GM18870 (cell line): ENCODE measurements around the gene LMF1.

Source experiments
- ATAC-seq: cut with Tn5 transposase; IDR thresholded peaks from one replicate; pipeline ENCODE4 v1.9.1; 2021; ENCODE audit warnings: moderate library complexity; ENCODE audit not compliant: unreplicated experiment

Gene LMF1

DNA sequence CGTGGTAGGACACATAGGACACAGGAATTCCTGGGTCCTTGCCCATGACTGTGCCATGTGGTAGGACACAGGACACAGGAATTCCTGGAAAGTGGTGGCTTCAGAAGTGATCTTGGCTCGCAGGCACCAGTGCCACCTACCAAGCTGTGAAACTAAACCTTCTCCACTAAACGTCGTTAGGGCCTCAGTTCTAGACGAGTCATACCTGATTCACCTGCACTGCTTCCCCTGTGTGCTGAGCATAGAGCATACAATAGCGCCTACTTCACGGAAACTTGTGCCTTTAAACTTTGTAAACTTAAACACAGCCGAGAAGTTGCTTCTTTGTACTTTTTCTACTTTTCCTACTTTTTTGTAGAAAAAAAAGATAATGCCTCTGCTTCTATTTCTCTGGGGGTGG is 15.6 kb upstream of the LMF1 start:
- ATAC-seq = no peak

GRCh38 chr16:985646-986400 is 15.0 kb upstream of the LMF1 start:
- ATAC-seq = no peak

DNA sequence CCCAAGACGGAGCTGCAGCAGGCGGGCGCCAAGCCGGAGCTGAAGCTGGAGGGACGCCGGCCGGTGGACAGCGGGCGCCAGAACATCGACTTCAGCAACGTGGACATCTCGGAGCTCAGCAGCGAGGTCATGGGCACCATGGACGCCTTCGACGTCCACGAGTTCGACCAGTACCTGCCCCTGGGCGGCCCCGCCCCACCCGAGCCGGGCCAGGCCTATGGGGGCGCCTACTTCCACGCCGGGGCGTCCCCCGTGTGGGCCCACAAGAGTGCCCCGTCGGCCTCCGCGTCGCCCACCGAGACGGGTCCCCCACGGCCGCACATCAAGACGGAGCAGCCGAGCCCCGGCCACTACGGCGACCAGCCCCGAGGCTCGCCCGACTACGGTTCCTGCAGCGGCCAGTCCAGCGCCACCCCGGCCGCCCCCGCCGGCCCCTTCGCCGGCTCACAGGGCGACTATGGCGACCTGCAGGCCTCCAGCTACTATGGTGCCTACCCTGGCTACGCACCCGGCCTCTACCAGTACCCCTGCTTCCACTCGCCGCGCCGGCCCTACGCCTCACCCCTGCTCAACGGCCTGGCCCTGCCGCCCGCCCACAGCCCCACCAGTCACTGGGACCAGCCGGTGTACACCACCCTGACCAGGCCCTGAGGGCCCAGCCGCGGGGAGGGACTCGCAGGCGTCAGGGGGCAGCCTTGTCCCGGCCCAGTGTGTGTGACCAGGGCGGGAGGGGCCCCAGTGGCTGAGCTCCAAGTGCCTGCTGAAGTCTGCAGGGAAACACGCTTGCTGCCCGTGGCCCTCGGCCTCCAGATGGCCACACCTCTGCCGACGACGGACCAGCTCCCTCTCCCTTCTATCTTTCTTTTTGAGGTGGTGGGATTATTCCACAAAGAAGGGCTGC is 14.2 kb upstream of the LMF1 start:
- ATAC-seq = no peak

DNA sequence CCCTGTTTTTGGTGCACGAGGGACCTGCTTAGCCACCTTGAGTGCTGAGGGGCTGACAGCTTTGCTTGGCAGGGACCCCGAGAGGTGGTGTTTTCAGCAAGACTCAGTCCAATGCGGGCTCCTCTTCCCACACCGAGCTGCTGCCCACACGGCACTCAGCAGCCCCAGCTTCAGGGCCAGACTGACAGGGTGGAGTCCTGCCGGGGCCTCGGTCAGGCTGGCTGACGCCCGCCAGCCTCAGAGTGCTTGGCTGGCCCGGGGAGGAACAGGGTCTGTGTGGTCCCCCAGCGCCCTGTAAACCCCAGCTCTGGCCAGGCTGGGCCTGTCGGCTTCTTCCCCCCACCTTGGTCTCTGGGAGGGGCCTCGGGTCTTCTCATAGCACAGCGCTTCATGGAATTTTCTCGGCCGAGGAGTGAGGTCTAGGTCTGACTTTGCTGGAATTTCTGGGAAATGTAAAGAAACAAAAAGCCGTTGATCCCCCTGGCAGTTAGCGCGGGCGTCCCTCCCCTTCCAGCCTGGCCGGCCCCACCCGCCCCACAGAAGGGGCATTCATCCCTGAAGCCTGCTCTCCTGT is 13.4 kb upstream of the LMF1 start:
- no peak for ATAC-seq

GRCh38 chr16:983044-984030 is 12.6 kb upstream of the LMF1 start:
- ATAC-seq = no peak

- no peak for ATAC-seq
Measured at GRCh38 chr16:982145-983043, 11.6 kb upstream of the LMF1 start.

- ATAC-seq = no peak
Measured at GRCh38 chr16:981695-982144, 10.9 kb upstream of the LMF1 start, which contains the start of gene SOX8. SOX8 (plus strand) TSS chr16:981770; CDS start chr16:981923, 153 bp downstream.

GRCh38 chr16:980595-980854 is 9.7 kb upstream of the LMF1 start:
- no peak for ATAC-seq

DNA sequence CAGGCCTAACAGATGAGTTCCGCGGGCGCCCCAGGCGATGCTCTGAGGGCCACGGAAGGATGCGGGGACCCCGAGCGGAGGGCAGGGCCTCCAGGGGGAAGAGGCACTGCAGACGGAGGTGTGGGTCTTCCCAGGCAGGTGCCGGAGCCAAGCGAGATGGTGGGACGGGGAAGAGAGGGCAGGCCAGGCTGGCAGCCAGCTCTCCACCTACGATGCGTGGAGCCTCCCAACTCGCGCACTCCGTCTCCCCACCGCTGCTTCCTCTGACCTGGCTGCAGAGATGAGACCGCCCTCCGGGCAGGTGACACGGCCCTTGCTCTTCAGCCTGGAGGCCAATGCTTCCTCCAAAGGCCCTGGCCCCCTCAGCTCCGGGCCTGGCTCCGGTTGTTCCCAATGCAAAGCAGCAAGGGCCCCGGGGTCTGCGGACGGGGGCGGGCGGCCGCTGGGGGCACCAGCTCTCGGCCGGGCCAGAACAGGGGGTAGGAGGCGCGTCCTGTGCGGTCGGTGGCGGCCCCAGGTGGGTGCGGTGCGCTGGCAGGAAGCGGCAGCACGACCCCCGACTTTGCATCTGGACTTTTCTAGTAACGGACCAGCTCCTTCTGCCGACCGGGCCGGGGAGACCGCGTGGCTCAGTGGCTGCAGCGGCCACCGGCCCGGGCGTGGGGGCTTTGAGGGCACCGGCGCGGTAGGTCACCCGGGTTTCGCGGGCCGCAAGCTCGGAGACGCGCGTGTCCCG is 9.2 kb upstream of the LMF1 start:
- no peak for ATAC-seq

GRCh38 chr16:979147-979546 is 8.4 kb upstream of the LMF1 start:
- no peak for ATAC-seq

DNA sequence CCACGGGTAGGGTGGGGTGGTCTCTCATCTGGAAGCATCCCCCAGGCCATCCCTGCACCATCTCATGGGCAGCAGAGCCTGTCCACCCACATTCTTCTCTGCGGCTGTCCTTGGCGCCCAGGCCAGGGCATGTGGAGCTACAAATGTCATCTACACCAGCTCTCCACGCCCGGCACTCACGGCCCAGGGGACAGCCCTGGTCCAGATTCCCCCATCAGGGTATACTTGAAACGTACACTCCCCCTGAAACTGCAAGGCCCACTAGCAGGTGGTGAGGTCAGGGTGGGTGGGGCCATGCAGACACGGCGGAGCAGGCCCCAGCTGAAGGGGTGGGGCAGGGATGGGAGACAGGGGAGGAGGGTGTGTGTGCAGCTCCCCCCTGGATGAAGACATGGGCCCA is 7.6 kb upstream of the LMF1 start:
- no peak for ATAC-seq

GRCh38 chr16:977896-978295 is 7.1 kb upstream of the LMF1 start:
- no peak for ATAC-seq

GRCh38 chr16:977081-977701 is 6.4 kb upstream of the LMF1 start:
- ATAC-seq = no peak

GRCh38 chr16:976389-976931 is 5.7 kb upstream of the LMF1 start:
- ATAC-seq = no peak

DNA sequence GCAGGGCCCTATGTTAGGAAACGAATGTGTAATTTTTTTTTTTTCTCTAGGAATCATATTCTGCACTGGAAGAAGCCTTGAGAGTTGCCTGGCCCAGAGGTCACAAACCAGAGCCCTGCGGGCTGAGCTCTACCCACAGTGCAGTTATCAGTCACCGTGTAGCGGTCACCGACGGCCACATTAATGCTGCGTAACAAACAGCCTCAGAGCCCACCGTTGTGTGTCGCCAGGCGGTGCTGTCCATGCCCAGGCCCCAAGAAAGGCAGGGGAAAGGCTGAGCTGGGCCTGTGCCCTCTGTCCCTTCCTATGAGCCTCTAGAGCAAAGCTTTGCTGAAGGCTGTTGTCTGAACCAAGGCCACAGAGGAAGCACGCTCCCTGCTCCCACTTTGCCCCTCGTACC is 4.5 kb upstream of the LMF1 start:
- ATAC-seq = no peak

- ATAC-seq = no peak
Measured at GRCh38 chr16:974611-975261, 4.0 kb upstream of the LMF1 start.

DNA sequence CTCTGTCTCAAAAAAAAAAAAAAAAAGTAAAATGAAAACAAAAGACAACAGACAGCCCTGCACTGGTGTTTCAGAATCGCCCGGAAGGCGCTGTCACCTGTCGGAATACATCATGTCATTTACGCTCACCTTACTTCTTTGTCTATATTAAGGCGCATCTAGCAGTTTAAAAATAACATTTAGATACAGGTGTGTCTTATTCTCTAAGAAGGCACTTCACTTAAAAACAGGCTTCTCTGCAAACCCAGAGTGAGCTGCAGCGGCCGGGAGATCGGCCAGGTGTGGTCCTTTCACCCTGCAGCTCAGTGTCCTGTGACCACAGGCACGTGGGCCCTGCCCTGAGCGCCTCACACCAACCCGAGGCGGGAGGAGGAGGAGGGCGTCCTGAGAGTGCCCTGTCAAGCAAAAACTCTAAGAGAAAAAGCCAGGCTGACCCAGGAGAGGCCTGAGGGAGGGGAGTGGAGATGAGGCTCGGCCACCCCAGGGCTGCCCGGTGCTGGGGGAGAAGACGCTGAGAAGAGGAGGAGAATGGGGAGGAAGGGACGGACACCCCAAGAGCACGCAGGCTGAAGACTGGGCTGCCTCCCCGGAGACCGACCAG is 3.3 kb upstream of the LMF1 start:
- no peak for ATAC-seq
